HepG2 (cell line): ENCODE data around the gene TSGA10IP. TPM values are rescaled to one million over a fixed set of nuclear protein-coding genes. Genes with fewer than 3 reads are reported as not detected.
A peak's percentile ranks its signal among the peaks of the same experiment; 100 is the strongest.

Source experiments
- ATF1 ChIP-seq: IDR thresholded peaks from 2 replicates; pipeline ENCODE4 v1.6.1; 2016; ENCODE audit warnings: mild to moderate bottlenecking, control low read depth
- CREM ChIP-seq, 2 experiments: sonication (generic) in 1 of 2; formaldehyde crosslinking in 1 of 2; IDR thresholded peaks; 2 replicates each; pipeline versions ENCODE4 v1.4.0 to v1.6.1; 2016 to 2020; ENCODE audit warnings: antibody characterized with exemption in 1 of 2, mild to moderate bottlenecking in 1 of 2, missing genetic modification reagents in 1 of 2
- IRF2 ChIP-seq: IDR thresholded peaks from 2 replicates; pipeline ENCODE4 v1.6.1; 2018; ENCODE audit warnings: missing genetic modification reagents, missing compliant biosample characterization
- ISL2 ChIP-seq: sonication (generic); formaldehyde crosslinking; IDR thresholded peaks from 2 replicates; pipeline ENCODE4 v1.5.0; 2020; ENCODE audit warnings: missing genetic modification reagents
- KDM5A ChIP-seq: fragments of 200-600 bp; sonication (generic); IDR thresholded peaks from 2 replicates; pipeline ENCODE4 v1.7.0; 2018; ENCODE audit warnings: antibody characterized with exemption, mild to moderate bottlenecking, low read length, borderline replicate concordance
- NPAS2 ChIP-seq: sonication (generic); formaldehyde crosslinking; IDR thresholded peaks from 2 replicates; pipeline ENCODE4 v1.8.0; 2022; ENCODE audit warnings: mild to moderate bottlenecking, missing genetic modification reagents, borderline replicate concordance
- PATZ1 ChIP-seq: sonication (generic); formaldehyde crosslinking; IDR thresholded peaks from 2 replicates; pipeline ENCODE4 v1.4.0; 2020; ENCODE audit warnings: missing genetic modification reagents
- PHB2 ChIP-seq: fragments of 450-650 bp; IDR thresholded peaks from 2 replicates; pipeline ENCODE4 v1.6.1; 2018; ENCODE audit not compliant: partially characterized antibody
- PTBP1 ChIP-seq: fragments of 200-400 bp; formaldehyde crosslinking; IDR thresholded peaks from 2 replicates; pipeline ENCODE4 v1.6.1; 2018; ENCODE audit warnings: low read length, low read depth; ENCODE audit not compliant: poor library complexity, severe bottlenecking
- SETDB1 ChIP-seq: sonication (generic); formaldehyde crosslinking; IDR thresholded peaks from 2 replicates; pipeline ENCODE4 v1.5.1; 2020; ENCODE audit warnings: missing genetic modification reagents, mild to moderate bottlenecking, borderline replicate concordance
- SRY ChIP-seq: sonication (generic); formaldehyde crosslinking; IDR thresholded peaks from 2 replicates; pipeline ENCODE4 v1.8.0; 2022; ENCODE audit warnings: mild to moderate bottlenecking, missing genetic modification reagents
- TARDBP ChIP-seq: sonication (generic); formaldehyde crosslinking; IDR thresholded peaks from 2 replicates; pipeline ENCODE4 v1.8.0; 2022; ENCODE audit warnings: mild to moderate bottlenecking, missing genetic modification reagents
- TOE1 ChIP-seq: sonication (generic); formaldehyde crosslinking; IDR thresholded peaks from 2 replicates; pipeline ENCODE4 v1.4.0; 2020; ENCODE audit warnings: mild to moderate bottlenecking, missing genetic modification reagents
- ZBED4 ChIP-seq: sonication (generic); formaldehyde crosslinking; IDR thresholded peaks from 2 replicates; pipeline ENCODE4 v1.4.0; 2020; ENCODE audit warnings: missing genetic modification reagents, borderline replicate concordance
- ZNF263 ChIP-seq: sonication (generic); formaldehyde crosslinking; IDR thresholded peaks from 2 replicates; pipeline ENCODE4 v1.4.0; 2020; ENCODE audit warnings: missing genetic modification reagents
- ZNF275 ChIP-seq: sonication (generic); formaldehyde crosslinking; IDR thresholded peaks from 2 replicates; pipeline ENCODE4 v1.8.0; 2022; ENCODE audit warnings: missing genetic modification reagents, mild to moderate bottlenecking, inconsistent platforms, borderline replicate concordance
- ZNF687 ChIP-seq: sonication (generic); formaldehyde crosslinking; IDR thresholded peaks from 2 replicates; pipeline ENCODE4 v1.5.1; 2020; ENCODE audit warnings: mild to moderate bottlenecking, missing genetic modification reagents, moderate library complexity
- polyA plus RNA-seq, 8 experiments: library from polyadenylated mRNA; depleted of rRNA in 3 of 8; stranded (reverse) in 7 of 8; unstranded in 1 of 8; fragments of >200 nt; fragmentation: Illumina TruSeq in 4 of 8; extraction: Trizol in 4 of 8; gene quantifications; 2 replicates each; pipeline versions ENCODE4 v1.2.1 to v1.2.3, GENCODE V29; 2011 to 2016; ENCODE audit warnings: low read depth in 4 of 8, missing spikeins in 1 of 8, mixed read lengths in 1 of 8; ENCODE audit not compliant: insufficient read depth in 1 of 8
- total RNA-seq, 5 experiments: library from RNA; depleted of rRNA; stranded (reverse); fragments of >200 nt; fragmentation: Illumina TruSeq; extraction: Trizol; gene quantifications; 2 replicates each; pipeline ENCODE4 v1.2.3, GENCODE V29; 2016; ENCODE audit warnings: low read depth in 1 of 5

Gene TSGA10IP
- total and polyA plus RNA-seq, 2 of the 13 experiments (the other 11 are each of a cell fraction or from before 2014, with no cell fraction given) = not detected

GRCh38 chr11:66001942-66002647 is 56.8 kb downstream of the TSGA10IP start, which contains the start of the genes BANF1 and EIF1AD (continued):
- TF ChIP-seq SETDB1 (CRISPR knock-in tag) = peak; percentile 90; the same call in 1 of the 2 replicates
- TF ChIP-seq CREM (IDR thresholded peaks at IDR 0.05) = peak; percentile 86
- TF ChIP-seq CREM (CRISPR knock-in tag; IDR thresholded peaks at IDR 0.05) = no peak
- TF ChIP-seq TARDBP (CRISPR knock-in tag) = peak; percentile 92
- peak; percentile 61; the same call in 1 of the 2 replicates for TF ChIP-seq PATZ1 (CRISPR knock-in tag)
- 0 out of 2 replicates have a peak, but pooled peaks have one; percentile 17 for TF ChIP-seq ZNF275 (CRISPR knock-in tag)
- peak; percentile 90 for TF ChIP-seq IRF2 (CRISPR knock-in tag)
- TF ChIP-seq ZNF687 (CRISPR knock-in tag) = peak; percentile 97
- TF ChIP-seq ZNF263 (CRISPR knock-in tag) = no peak; the same call in 1 of the 2 replicates
- TF ChIP-seq ISL2 = peak; percentile 29; the same call in 1 of the 2 replicates
- TF ChIP-seq ZBED4 (CRISPR knock-in tag) = no peak; the same call in 1 of the 2 replicates
- no peak for TF ChIP-seq PTBP1
- TF ChIP-seq NPAS2 (CRISPR knock-in tag) = no peak
- TF ChIP-seq TOE1 (CRISPR knock-in tag) = no peak
- TF ChIP-seq KDM5A = peak; percentile 99
- TF ChIP-seq ATF1 (CRISPR knock-in tag) = peak; percentile 78
- TF ChIP-seq SRY (CRISPR knock-in tag) = peak; percentile 75; the same call in 1 of the 2 replicates
- no peak for TF ChIP-seq PHB2
